ENCODE data around the gene FAM228B.

DNA sequence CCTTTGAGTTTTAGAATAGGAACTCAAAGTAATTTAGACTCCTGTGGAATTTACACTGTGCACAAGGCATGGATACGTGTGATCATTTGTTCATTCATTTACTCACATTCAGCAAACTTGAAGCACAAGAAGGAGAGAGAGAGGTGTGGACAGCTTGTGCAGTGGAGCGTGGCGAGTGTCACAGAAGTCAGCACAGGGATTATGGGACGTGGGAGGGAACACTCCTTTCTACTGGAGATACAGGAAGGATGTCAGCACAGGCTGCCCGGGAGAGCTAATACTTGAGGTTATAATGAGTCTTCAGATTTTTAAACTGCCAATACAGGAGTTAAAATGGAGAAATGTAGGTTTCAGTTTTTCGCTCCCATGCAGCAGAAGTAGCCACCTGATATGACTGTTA lies 58.6 kb downstream of the FAM228B start:
- no peak for TF ChIP-seq EZH2 (IDR thresholded peaks at IDR 0.05; ENCODE audit: low read length)
- TF ChIP-seq, protein P1, sequence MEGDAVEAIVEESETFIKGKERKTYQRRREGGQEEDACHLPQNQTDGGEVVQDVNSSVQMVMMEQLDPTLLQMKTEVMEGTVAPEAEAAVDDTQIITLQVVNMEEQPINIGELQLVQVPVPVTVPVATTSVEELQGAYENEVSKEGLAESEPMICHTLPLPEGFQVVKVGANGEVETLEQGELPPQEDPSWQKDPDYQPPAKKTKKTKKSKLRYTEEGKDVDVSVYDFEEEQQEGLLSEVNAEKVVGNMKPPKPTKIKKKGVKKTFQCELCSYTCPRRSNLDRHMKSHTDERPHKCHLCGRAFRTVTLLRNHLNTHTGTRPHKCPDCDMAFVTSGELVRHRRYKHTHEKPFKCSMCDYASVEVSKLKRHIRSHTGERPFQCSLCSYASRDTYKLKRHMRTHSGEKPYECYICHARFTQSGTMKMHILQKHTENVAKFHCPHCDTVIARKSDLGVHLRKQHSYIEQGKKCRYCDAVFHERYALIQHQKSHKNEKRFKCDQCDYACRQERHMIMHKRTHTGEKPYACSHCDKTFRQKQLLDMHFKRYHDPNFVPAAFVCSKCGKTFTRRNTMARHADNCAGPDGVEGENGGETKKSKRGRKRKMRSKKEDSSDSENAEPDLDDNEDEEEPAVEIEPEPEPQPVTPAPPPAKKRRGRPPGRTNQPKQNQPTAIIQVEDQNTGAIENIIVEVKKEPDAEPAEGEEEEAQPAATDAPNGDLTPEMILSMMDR (optimal IDR thresholded peaks at IDR 0.05 in 1 of 3, IDR thresholded peaks at IDR 0.05 in 1 of 3, conservative IDR thresholded peaks at IDR 0.05 in 1 of 3; ENCODE audit: extremely low read depth in 1 of 3, insufficient read depth in 2 of 3, low read length in 3 of 3) = no peak

All from keratinocyte (primary cell).